ENCODE results near the gene RWDD2A.
A peak's percentile ranks its signal among the peaks of the same experiment; 100 is the strongest.

Gene RWDD2A

GRCh38 chr6:83199173-83199862 is 6.2 kb downstream of the RWDD2A start:
- DNase-seq: no peak

- no peak for DNase-seq
These were observed 6.7 kb downstream of the RWDD2A start for GRCh38 chr6:83199863-83200225.

- DNase-seq: no peak
These were observed 8.9 kb downstream of the RWDD2A start for GRCh38 chr6:83202031-83202430.

GRCh38 chr6:83215131-83216047 is 22.2 kb downstream of the RWDD2A start:
- DNase-seq: peak; percentile 20 to 47

GRCh38 chr6:83216806-83217205 is 23.6 kb downstream of the RWDD2A start:
- DNase-seq: no peak

- DNase-seq: no peak
These were observed 25.5 kb downstream of the RWDD2A start for GRCh38 chr6:83218646-83219045.

- DNase-seq: no peak
These were observed 27.0 kb downstream of the RWDD2A start for GRCh38 chr6:83220121-83220520.

- DNase-seq: no peak
These were observed 28.1 kb downstream of the RWDD2A start for GRCh38 chr6:83221276-83221675.

- no peak for DNase-seq
These were observed 28.8 kb downstream of the RWDD2A start for GRCh38 chr6:83221889-83222479.

GRCh38 chr6:83226517-83226916 is 33.4 kb downstream of the RWDD2A start:
- DNase-seq: no peak

GRCh38 chr6:83231146-83231545 is 38.0 kb downstream of the RWDD2A start:
- DNase-seq: no peak

- no peak for DNase-seq
These were observed 54.3 kb downstream of the RWDD2A start for GRCh38 chr6:83247471-83247870.
